GM23338 (cell line): ENCODE measurements around the gene DOCK4. TPM values are rescaled to one million over a fixed set of nuclear protein-coding genes. Genes with fewer than 3 reads are reported as not detected.

Source experiments
- CREB1 ChIP-seq: fragments of 250-450 bp; sonication (Bioruptor Pico); IDR thresholded peaks from 2 replicates; pipeline ENCODE4 v1.5.0; 2020; ENCODE audit warnings: low read depth, mild to moderate bottlenecking, moderate library complexity
- CTCF ChIP-seq, 2 experiments: fragments of 200-600 bp in 1 of 2; sonication (generic) in 1 of 2; conservative IDR thresholded peaks; 2 replicates each; pipeline versions ENCODE4 v1.5.1 to v1.6.1; 2016 to 2017; ENCODE audit warnings: antibody characterized with exemption in 2 of 2, low read depth in 2 of 2, mild to moderate bottlenecking in 2 of 2, moderate library complexity in 1 of 2
- ETS1 ChIP-seq: IDR thresholded peaks from 2 replicates; pipeline ENCODE4 v1.6.1; 2016; ENCODE audit warnings: antibody characterized with exemption
- EZH2 ChIP-seq: fragments of 200-600 bp; sonication (generic); IDR thresholded peaks from one replicate; pipeline ENCODE4 v1.8.0; 2017; ENCODE audit warnings: antibody characterized with exemption, mild to moderate bottlenecking, low read depth; ENCODE audit not compliant: unreplicated experiment
- EZH2phosphoT487 ChIP-seq: fragments of 200-600 bp; sonication (generic); IDR thresholded peaks from one replicate; pipeline ENCODE4 v1.8.1; 2018; ENCODE audit warnings: antibody characterized with exemption; ENCODE audit not compliant: unreplicated experiment
- JUNB ChIP-seq: IDR thresholded peaks from one replicate; pipeline ENCODE4 v1.6.1; 2016; ENCODE audit warnings: antibody characterized with exemption; ENCODE audit not compliant: unreplicated experiment
- NANOG ChIP-seq: IDR thresholded peaks from 2 replicates; pipeline ENCODE4 v1.6.1; 2016; ENCODE audit warnings: antibody characterized with exemption, borderline replicate concordance
- POLR2AphosphoS5 ChIP-seq: IDR thresholded peaks from 2 replicates; pipeline ENCODE4 v1.6.1; 2016; ENCODE audit warnings: antibody characterized with exemption, low read depth
- ZNF331 ChIP-seq: fragments of 250-450 bp; sonication (Bioruptor Pico); IDR thresholded peaks from 2 replicates; pipeline ENCODE4 v1.5.0; 2020; ENCODE audit warnings: low read depth, mild to moderate bottlenecking, moderate library complexity
- ZNF462 ChIP-seq: fragments of 250-450 bp; sonication (Bioruptor Pico); IDR thresholded peaks from 2 replicates; pipeline ENCODE4 v1.5.0; 2020; ENCODE audit warnings: mild to moderate bottlenecking, moderate library complexity
- polyA plus RNA-seq: library from polyadenylated mRNA; unstranded; fragments of >200 nt; fragmentation: Nextera tagmentation; extraction: Ambion mirVana; gene quantifications from 2 replicates; pipeline ENCODE4 v1.2.1, GENCODE V29; 2016
- total RNA-seq: library from RNA; depleted of rRNA; stranded (reverse); fragments of >200 nt; shearing (Covaris generic); gene quantifications from 2 replicates; pipeline ENCODE4 v1.2.3, GENCODE V29; 2014

The DOCK4 gene
- total and polyA plus RNA-seq, 2 experiments from 2014 or later = 6.3 to 33.8 TPM

GRCh38 chr7:112086496-112087254, 119.5 kb downstream of the DOCK4 start (continued):
- TF ChIP-seq ZNF462 (CRISPR knock-in tag) = no peak
- TF ChIP-seq EZH2 = no peak
- no peak for TF ChIP-seq EZH2phosphoT487
- no peak for TF ChIP-seq CTCF (conservative IDR thresholded peaks at IDR 0.05; ENCODE audit: low read depth in 2 of 2)
- no peak for TF ChIP-seq ZNF331
- no peak for TF ChIP-seq ETS1
- no peak for TF ChIP-seq JUNB
- TF ChIP-seq POLR2AphosphoS5 = no peak
- no peak for TF ChIP-seq NANOG
- TF ChIP-seq CREB1 = no peak
